KMS-11 (cell line): ENCODE measurements around the gene CFAP299.
"Not testable (repeated sequence)": the region's sequence is repeated elsewhere in the genome, so short reads cannot be mapped to it uniquely, and the experiment has no call there.

Experiments used
- H2AFZ ChIP-seq: fragments of 200-600 bp; sonication (generic); 2 replicates; pipeline ENCODE4 v1.6.1; 2016; ENCODE audit warnings: antibody characterized with exemption, mixed run types, low read depth
- H3K27ac ChIP-seq: fragments of 200-600 bp; sonication (generic); 2 replicates; pipeline ENCODE4 v1.6.1; 2016; ENCODE audit warnings: mild to moderate bottlenecking, mixed run types
- H3K27me3 ChIP-seq: fragments of 200-600 bp; sonication (generic); 2 replicates; pipeline ENCODE4 v1.6.1; 2017; ENCODE audit warnings: mild to moderate bottlenecking, low read depth, mixed run types, moderate library complexity; ENCODE audit not compliant: insufficient read depth
- H3K36me3 ChIP-seq: fragments of 200-600 bp; sonication (generic); 2 replicates; pipeline ENCODE4 v1.6.1; 2017; ENCODE audit warnings: mild to moderate bottlenecking, mixed run types; ENCODE audit not compliant: insufficient read depth
- H3K4me1 ChIP-seq: fragments of 200-600 bp; sonication (generic); 2 replicates; pipeline ENCODE4 v1.6.1; 2016; ENCODE audit warnings: mild to moderate bottlenecking, low read depth, mixed run types; ENCODE audit not compliant: poor library complexity, severe bottlenecking
- H3K4me2 ChIP-seq: fragments of 200-600 bp; sonication (generic); 2 replicates; pipeline ENCODE4 v1.7.0; 2016; ENCODE audit warnings: mild to moderate bottlenecking, mixed run types
- H3K4me3 ChIP-seq: fragments of 200-600 bp; sonication (generic); IDR thresholded peaks from 2 replicates; pipeline ENCODE4 v1.6.1; 2017; ENCODE audit warnings: low read depth, low read length, mixed read lengths; ENCODE audit not compliant: insufficient read depth
- H3K79me2 ChIP-seq: fragments of 200-600 bp; sonication (generic); 2 replicates; pipeline ENCODE4 v1.6.1; 2016; ENCODE audit warnings: low read depth, mixed run types; ENCODE audit not compliant: insufficient read depth
- H3K9ac ChIP-seq: fragments of 200-600 bp; sonication (generic); 2 replicates; pipeline ENCODE4 v1.6.1; 2016; ENCODE audit warnings: mild to moderate bottlenecking, mixed run types
- H4K20me1 ChIP-seq: fragments of 200-600 bp; sonication (generic); 2 replicates; pipeline ENCODE4 v1.6.1; 2016; ENCODE audit warnings: mild to moderate bottlenecking, mixed run types; ENCODE audit not compliant: insufficient read depth
- TF ChIP-seq, protein P1 (sequence below): fragments of 200-600 bp; sonication (generic); conservative IDR thresholded peaks from 2 replicates; pipeline ENCODE4 v1.6.1; 2017; ENCODE audit warnings: low read depth, mild to moderate bottlenecking, antibody characterized with exemption, low read length, moderate library complexity, mixed read lengths

Gene CFAP299

GRCh38 chr4:80434238-80434637, 98.7 kb downstream of the CFAP299 start:
- H3K36me3 ChIP-seq: no peaks in the 10 kb centered on the region
- no peaks in the 10 kb centered on the region for H3K4me1 ChIP-seq
- no peak overlapping the region for H2AFZ ChIP-seq
- H4K20me1 ChIP-seq: no peaks in the 10 kb centered on the region
- H3K9ac ChIP-seq: no peak overlapping the region
- H3K79me2 ChIP-seq: no peaks in the 10 kb centered on the region
- H3K4me2 ChIP-seq: no peak overlapping the region
- TF ChIP-seq, protein P1, sequence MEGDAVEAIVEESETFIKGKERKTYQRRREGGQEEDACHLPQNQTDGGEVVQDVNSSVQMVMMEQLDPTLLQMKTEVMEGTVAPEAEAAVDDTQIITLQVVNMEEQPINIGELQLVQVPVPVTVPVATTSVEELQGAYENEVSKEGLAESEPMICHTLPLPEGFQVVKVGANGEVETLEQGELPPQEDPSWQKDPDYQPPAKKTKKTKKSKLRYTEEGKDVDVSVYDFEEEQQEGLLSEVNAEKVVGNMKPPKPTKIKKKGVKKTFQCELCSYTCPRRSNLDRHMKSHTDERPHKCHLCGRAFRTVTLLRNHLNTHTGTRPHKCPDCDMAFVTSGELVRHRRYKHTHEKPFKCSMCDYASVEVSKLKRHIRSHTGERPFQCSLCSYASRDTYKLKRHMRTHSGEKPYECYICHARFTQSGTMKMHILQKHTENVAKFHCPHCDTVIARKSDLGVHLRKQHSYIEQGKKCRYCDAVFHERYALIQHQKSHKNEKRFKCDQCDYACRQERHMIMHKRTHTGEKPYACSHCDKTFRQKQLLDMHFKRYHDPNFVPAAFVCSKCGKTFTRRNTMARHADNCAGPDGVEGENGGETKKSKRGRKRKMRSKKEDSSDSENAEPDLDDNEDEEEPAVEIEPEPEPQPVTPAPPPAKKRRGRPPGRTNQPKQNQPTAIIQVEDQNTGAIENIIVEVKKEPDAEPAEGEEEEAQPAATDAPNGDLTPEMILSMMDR: no peak
- no peak overlapping the region for H3K4me3 ChIP-seq
- no peak overlapping the region for H3K27ac ChIP-seq
- H3K27me3 ChIP-seq: no peaks in the 10 kb centered on the region

DNA sequence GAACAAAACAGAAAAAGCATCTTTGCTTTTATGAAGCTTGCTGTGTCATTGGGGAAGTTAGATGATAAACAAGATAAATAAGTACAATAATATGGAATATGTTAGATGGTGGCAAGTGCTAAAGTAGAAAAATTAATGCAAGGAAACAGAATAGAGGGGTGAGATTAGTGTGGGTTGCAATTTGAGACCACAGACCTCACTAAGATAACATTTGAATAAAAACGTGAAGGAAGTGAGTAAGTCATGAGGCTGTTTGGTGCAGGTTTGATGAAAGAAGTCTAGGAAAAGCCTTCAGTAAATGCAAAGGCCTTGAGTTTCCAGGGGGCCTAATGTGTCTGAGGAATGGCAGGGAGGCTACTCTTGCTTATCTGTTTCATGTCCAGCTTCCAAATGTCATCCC, 102.5 kb downstream of the CFAP299 start:
- TF ChIP-seq, protein P1: no peak
- H3K9ac ChIP-seq: no peak overlapping the region
- H2AFZ ChIP-seq: no peak overlapping the region
- no peaks in the 10 kb centered on the region for H3K27me3 ChIP-seq
- H3K4me2 ChIP-seq: no peak overlapping the region
- H3K4me1 ChIP-seq: no peaks in the 10 kb centered on the region
- H3K27ac ChIP-seq: no peak overlapping the region
- H3K79me2 ChIP-seq: no peaks in the 10 kb centered on the region
- H3K36me3 ChIP-seq: no peaks in the 10 kb centered on the region
- no peak overlapping the region for H3K4me3 ChIP-seq
- no peaks in the 10 kb centered on the region for H4K20me1 ChIP-seq

DNA sequence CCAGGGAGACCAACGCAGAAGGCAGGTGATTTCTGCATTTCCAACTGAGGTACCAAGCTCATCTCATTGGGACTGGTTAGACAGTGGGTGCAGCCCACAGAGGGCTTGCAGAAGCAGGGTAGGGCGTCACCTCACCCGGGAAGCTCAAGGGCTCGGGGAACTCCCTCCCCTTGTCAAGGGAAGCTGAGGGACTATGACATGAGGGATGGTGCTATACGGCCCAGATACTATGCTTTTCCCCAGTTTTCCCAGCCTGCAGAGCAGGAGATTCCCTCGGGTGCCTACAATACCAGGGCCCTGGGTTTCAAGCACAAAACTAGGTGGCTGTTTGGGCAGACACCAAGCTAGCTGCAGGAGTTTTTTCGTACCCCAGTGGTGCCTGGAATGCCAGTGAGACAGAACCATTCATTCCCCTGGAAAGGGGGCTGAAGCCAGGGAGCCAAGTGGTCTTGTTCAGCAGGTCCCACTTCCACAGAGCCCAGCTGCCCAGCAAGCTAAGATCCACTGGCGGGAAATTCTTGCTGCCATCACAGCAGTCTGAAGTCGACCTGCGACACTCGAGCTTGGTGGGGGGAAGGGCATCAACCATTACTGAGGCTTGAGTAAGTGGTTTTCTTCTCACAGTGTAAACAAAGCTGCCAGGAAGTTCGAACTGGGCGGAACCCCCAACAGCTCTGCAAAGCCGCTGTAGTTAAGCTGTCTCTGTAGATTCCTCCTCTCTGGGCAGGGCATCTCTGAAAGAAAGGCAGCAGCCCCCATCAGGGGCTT, 103.9 kb downstream of the CFAP299 start:
- not testable (repeated sequence) for H3K4me2 ChIP-seq, H4K20me1 ChIP-seq, H3K27ac ChIP-seq, H3K4me1 ChIP-seq, H3K9ac ChIP-seq, H3K36me3 ChIP-seq, H2AFZ ChIP-seq, H3K27me3 ChIP-seq, H3K79me2 ChIP-seq, H3K4me3 ChIP-seq

GRCh38 chr4:80446248-80446647, 110.7 kb downstream of the CFAP299 start:
- Histone ChIP-seq H3K27me3 (no peaks in the 10 kb centered on the region), H3K4me3 (no peak overlapping the region), H3K27ac (no peak overlapping the region), H4K20me1 (no peaks in the 10 kb centered on the region), H3K9ac (no peak overlapping the region), H3K79me2 (no peaks in the 10 kb centered on the region), H3K4me2 (no peak overlapping the region), H3K4me1 (no peaks in the 10 kb centered on the region), H2AFZ (no peak overlapping the region), H3K36me3 (no peaks in the 10 kb centered on the region)
- TF ChIP-seq, protein P1: no peak

- Histone ChIP-seq H4K20me1 (no peaks in the 10 kb centered on the region), H2AFZ (no peak overlapping the region), H3K27me3 (no peaks in the 10 kb centered on the region), H3K27ac (no peak overlapping the region), H3K4me1 (no peaks in the 10 kb centered on the region), H3K9ac (no peak overlapping the region), H3K4me3 (no peak overlapping the region), H3K79me2 (no peaks in the 10 kb centered on the region), H3K36me3 (no peaks in the 10 kb centered on the region), H3K4me2 (no peak overlapping the region)
- TF ChIP-seq, protein P1: no peak
Measured at GRCh38 chr4:80446664-80447063, 111.1 kb downstream of the CFAP299 start.
